HCT116 (cell line): ENCODE results near the gene SMAD9. TPM values are rescaled to one million over a fixed set of nuclear protein-coding genes. Genes with fewer than 3 reads are reported as not detected.

Experiments
- ATAC-seq: fragments of 200-7000 bp; cut with Tn5 transposase; 2 replicates; pipeline ENCODE4 v1.9.1; 2020; ENCODE audit warnings: mild to moderate bottlenecking, moderate library complexity
- BruUV-seq: library from RNA; stranded (reverse); fragments of 400-500 nt; replicated peaks from 2 replicates; lab custom pipeline; 2021; lab: Mats Ljungman, UMichigan
- CTCF ChIA-PET: fragments of 300-600 bp; sonication (Branson Sonifier 250); formaldehyde crosslinking; loops from one replicate; lab custom pipeline; 2021; ENCODE audit warnings: antibody characterized with exemption; lab: Charles Lee
- POLR2A ChIA-PET: fragments of 300-600, 350-600 bp; sonication (Branson Sonifier 250); formaldehyde crosslinking; loops from one replicate; lab custom pipeline; 2021; ENCODE audit warnings: antibody characterized with exemption; lab: Charles Lee
- RAD21 ChIA-PET, 2 experiments: fragments of 300-600 bp; sonication (Branson Sonifier 250); formaldehyde crosslinking; loops; one replicate each; lab custom pipeline; 2023; ENCODE audit warnings: low total read pairs in 2 of 2; ENCODE audit not compliant: uncharacterized antibody in 2 of 2, unreplicated experiment in 2 of 2, low non-redundant PET in 1 of 2; lab: Charles Lee
- DNase-seq: peaks from one replicate; pipeline ENCODE4 v3.0.0-alpha.2; 2010; ENCODE audit warnings: low read depth, low spot score
- H2AFZ ChIP-seq: fragments of 200-600 bp; shearing (Covaris generic), sonication (generic); 2 replicates; pipeline ENCODE4 v1.6.1; 2017; ENCODE audit warnings: low read depth, mixed run types, mixed read lengths, antibody characterized with exemption, low read length; ENCODE audit not compliant: poor library complexity, severe bottlenecking
- H3K27ac ChIP-seq: 2 replicates; pipeline ENCODE4 v1.5.1; 2012; ENCODE audit warnings: low read depth, low read length
- H3K27me3 ChIP-seq: fragments of 200-600 bp; sonication (generic); 2 replicates; pipeline ENCODE4 v1.6.1; 2016; ENCODE audit warnings: mixed run types, low read length, mixed read lengths; ENCODE audit not compliant: insufficient read depth
- H3K36me3 ChIP-seq, 2 experiments: fragments of 200-500 bp in 1 of 2; fragments of 200-600 bp in 1 of 2; sonication (Bioruptor generic) in 1 of 2; sonication (generic) in 1 of 2; 2 replicates each; pipeline versions ENCODE4 v1.5.1 to v1.6.1; 2014 to 2016; ENCODE audit warnings: low read length in 2 of 2, inconsistent platforms in 1 of 2, mixed read lengths in 1 of 2, mixed run types in 1 of 2; ENCODE audit not compliant: insufficient read depth in 2 of 2, control insufficient read depth in 1 of 2
- H3K4me1 ChIP-seq, 2 experiments: fragments of 200-600 bp in 1 of 2; sonication (generic) in 1 of 2; 2 replicates each; pipeline versions ENCODE4 v1.5.1 to v1.6.1; 2012 to 2017; ENCODE audit warnings: low read length in 2 of 2, inconsistent platforms in 1 of 2, mild to moderate bottlenecking in 1 of 2, mixed read lengths in 1 of 2, mixed run types in 1 of 2, moderate library complexity in 1 of 2; ENCODE audit not compliant: insufficient read depth in 2 of 2, control insufficient read depth in 1 of 2
- H3K4me2 ChIP-seq: fragments of 200-600 bp; sonication (generic); 2 replicates; pipeline ENCODE4 v1.6.1; 2017; ENCODE audit warnings: mixed run types, low read length, mixed read lengths
- H3K4me3 ChIP-seq, 2 experiments: fragments of 200-600 bp in 1 of 2; sonication (generic) in 1 of 2; replicated peaks in 1 of 2; 2 replicates each; pipeline ENCODE4 v1.5.1; 2011 to 2016; ENCODE audit warnings: low read length in 2 of 2, control low read depth in 1 of 2, low read depth in 1 of 2, mild to moderate bottlenecking in 1 of 2, mixed read lengths in 1 of 2, mixed run types in 1 of 2
- H3K79me2 ChIP-seq: fragments of 200-600 bp; sonication (generic); 2 replicates; pipeline ENCODE4 v1.6.1; 2017; ENCODE audit warnings: mild to moderate bottlenecking, mixed run types, low read length, moderate library complexity, mixed read lengths; ENCODE audit not compliant: insufficient read depth
- H3K9ac ChIP-seq: fragments of 200-600 bp; sonication (generic); 2 replicates; pipeline ENCODE4 v1.6.1; 2016; ENCODE audit warnings: low read length, mixed read lengths
- H3K9me2 ChIP-seq: fragments of 200-600 bp; sonication (generic), shearing (Covaris generic); 2 replicates; pipeline ENCODE4 v1.6.1; 2017; ENCODE audit warnings: mixed run types, mild to moderate bottlenecking, moderate library complexity; ENCODE audit not compliant: insufficient read depth
- H3K9me3 ChIP-seq, 2 experiments: fragments of 200-500 bp in 1 of 2; fragments of 200-600 bp in 1 of 2; sonication (Bioruptor generic) in 1 of 2; sonication (generic) in 1 of 2; 2 replicates each; pipeline ENCODE4 v1.6.1; 2014 to 2017; ENCODE audit warnings: low read length in 2 of 2, mixed read lengths in 2 of 2, inconsistent platforms in 1 of 2, low read depth in 1 of 2, mild to moderate bottlenecking in 1 of 2, mixed run types in 1 of 2, moderate library complexity in 1 of 2; ENCODE audit not compliant: control insufficient read depth in 1 of 2, insufficient read depth in 1 of 2
- H4K20me1 ChIP-seq: fragments of 200-600 bp; sonication (generic), shearing (Covaris generic); 2 replicates; pipeline ENCODE4 v1.6.1; 2017; ENCODE audit warnings: mixed run types, mild to moderate bottlenecking, moderate library complexity; ENCODE audit not compliant: insufficient read depth
- CEBPB ChIP-seq: IDR thresholded peaks from 2 replicates; pipeline ENCODE4 v1.6.1; 2012; ENCODE audit warnings: low read depth
- EZH2 ChIP-seq: fragments of 200-600 bp; sonication (generic); IDR thresholded peaks from 2 replicates; pipeline ENCODE4 v1.6.1; 2017; ENCODE audit warnings: antibody characterized with exemption, mixed run types
- EZH2phosphoT487 ChIP-seq: fragments of 200-600 bp; IDR thresholded peaks from 2 replicates; pipeline ENCODE4 v1.6.1; 2018; ENCODE audit warnings: antibody characterized with exemption, borderline replicate concordance
- RAD21 ChIP-seq: IDR thresholded peaks from 2 replicates; pipeline ENCODE4 v1.6.1; 2012; ENCODE audit warnings: low read depth, mild to moderate bottlenecking
- SIN3A ChIP-seq: IDR thresholded peaks from 2 replicates; pipeline ENCODE4 v1.6.1; 2012; ENCODE audit warnings: low read depth
- SP1 ChIP-seq: IDR thresholded peaks from 2 replicates; pipeline ENCODE4 v1.6.1; 2012; ENCODE audit warnings: low read depth
- SRF ChIP-seq: IDR thresholded peaks from 2 replicates; pipeline ENCODE4 v1.6.1; 2012; ENCODE audit warnings: low read depth
- ZFX ChIP-seq: fragments of 450-650 bp; IDR thresholded peaks from 2 replicates; pipeline ENCODE4 v1.6.1; 2017
- intact Hi-C: fragments of 100-400 bp; cut with micrococcal nuclease; formaldehyde crosslinking; loops from 2 replicates; pipeline ENCODE4 v1.10.0; 2022
- total RNA-seq: library from RNA; stranded (reverse); gene quantifications from one replicate; pipeline ENCODE4 v1.2.1, GENCODE V29; 2021; ENCODE audit not compliant: unreplicated experiment
- TF ChIP-seq, protein P1 (sequence below): IDR thresholded peaks from 2 replicates; pipeline ENCODE4 v1.6.1; 2012; ENCODE audit warnings: low read depth
- TF ChIP-seq, protein P2 (sequence below), 3 experiments: fragments of 200-600 bp in 1 of 3; sonication (generic) in 1 of 3; IDR thresholded peaks in 2 of 3; conservative IDR thresholded peaks in 1 of 3; 2 replicates each; pipeline ENCODE4 v1.5.1; 2012 to 2017; ENCODE audit warnings: low read depth in 2 of 3, low read length in 2 of 3, antibody characterized with exemption in 1 of 3, borderline replicate concordance in 1 of 3, control low read depth in 1 of 3, mild to moderate bottlenecking in 1 of 3, mixed read lengths in 1 of 3, mixed run types in 1 of 3, moderate library complexity in 1 of 3; ENCODE audit not compliant: insufficient read depth in 1 of 3
- TF ChIP-seq, protein P3 (sequence below): IDR thresholded peaks from 2 replicates; pipeline ENCODE4 v1.6.1; 2012
- TF ChIP-seq, protein P4 (sequence below): IDR thresholded peaks from 2 replicates; pipeline ENCODE4 v1.6.1; 2012
- TF ChIP-seq, protein P5 (sequence below): IDR thresholded peaks from 2 replicates; pipeline ENCODE4 v1.6.1; 2011; ENCODE audit warnings: mild to moderate bottlenecking, low read length, moderate library complexity; ENCODE audit not compliant: insufficient replicate concordance; ENCODE audit errors: extremely low read depth

SMAD9 gene
- total RNA-seq, 1 experiment from 2014 or later, result 4.3 TPM

DNA sequence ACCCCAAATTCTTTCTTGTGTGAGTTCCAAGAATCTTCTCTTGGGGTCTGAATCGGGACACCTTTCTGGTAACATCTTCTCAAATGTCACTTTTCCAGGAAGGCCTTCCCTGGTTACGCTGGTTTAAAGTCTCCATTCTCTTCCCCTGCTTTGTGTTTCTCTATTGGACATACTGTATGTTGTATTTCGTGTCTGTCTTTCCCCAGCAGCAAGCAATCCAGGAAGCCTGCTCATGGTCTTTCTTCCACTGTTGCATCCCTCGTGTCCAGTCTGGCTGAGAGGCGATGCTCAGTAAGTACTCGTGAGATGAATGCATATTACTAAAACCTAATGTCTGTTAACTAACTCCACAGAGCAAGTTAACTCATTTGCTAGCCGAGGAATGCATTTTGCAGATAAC, 57.3 kb downstream of the SMAD9 start:
- ATAC-seq, result no peak
- Histone ChIP-seq H3K9me3 (no peaks in the 10 kb centered on the region), H3K79me2 (no peaks in the 10 kb centered on the region), H3K4me2 (no peak overlapping the region), H3K4me1 (peaks cover 0 to 8% of the 10 kb centered on the region in 2 experiments; a peak in 2 of 4 replicates), H3K9ac (no peak overlapping the region), H3K9me2 (no peaks in the 10 kb centered on the region), H3K36me3 (no peaks in the 10 kb centered on the region), H3K27ac (no peak overlapping the region), H2AFZ (no peak overlapping the region), H3K4me3 (no peak overlapping the region), H4K20me1 (no peaks in the 10 kb centered on the region), H3K27me3 (no peaks in the 10 kb centered on the region)
- no peak for DNase-seq
- POLR2A ChIA-PET, result no interaction called here
- RAD21 ChIA-PET, result no interaction called here
- intact Hi-C loops, result loop anchor here (1.0 kb wide), 1 partner anchor 119 kb away; no protein-coding TSS in a partner anchor
- TF ChIP-seq CEBPB, result no peak
- TF ChIP-seq SIN3A, result no peak
- no peak for TF ChIP-seq SRF
- no peak for TF ChIP-seq ZFX
- no peak for TF ChIP-seq RAD21
- TF ChIP-seq, protein P1, sequence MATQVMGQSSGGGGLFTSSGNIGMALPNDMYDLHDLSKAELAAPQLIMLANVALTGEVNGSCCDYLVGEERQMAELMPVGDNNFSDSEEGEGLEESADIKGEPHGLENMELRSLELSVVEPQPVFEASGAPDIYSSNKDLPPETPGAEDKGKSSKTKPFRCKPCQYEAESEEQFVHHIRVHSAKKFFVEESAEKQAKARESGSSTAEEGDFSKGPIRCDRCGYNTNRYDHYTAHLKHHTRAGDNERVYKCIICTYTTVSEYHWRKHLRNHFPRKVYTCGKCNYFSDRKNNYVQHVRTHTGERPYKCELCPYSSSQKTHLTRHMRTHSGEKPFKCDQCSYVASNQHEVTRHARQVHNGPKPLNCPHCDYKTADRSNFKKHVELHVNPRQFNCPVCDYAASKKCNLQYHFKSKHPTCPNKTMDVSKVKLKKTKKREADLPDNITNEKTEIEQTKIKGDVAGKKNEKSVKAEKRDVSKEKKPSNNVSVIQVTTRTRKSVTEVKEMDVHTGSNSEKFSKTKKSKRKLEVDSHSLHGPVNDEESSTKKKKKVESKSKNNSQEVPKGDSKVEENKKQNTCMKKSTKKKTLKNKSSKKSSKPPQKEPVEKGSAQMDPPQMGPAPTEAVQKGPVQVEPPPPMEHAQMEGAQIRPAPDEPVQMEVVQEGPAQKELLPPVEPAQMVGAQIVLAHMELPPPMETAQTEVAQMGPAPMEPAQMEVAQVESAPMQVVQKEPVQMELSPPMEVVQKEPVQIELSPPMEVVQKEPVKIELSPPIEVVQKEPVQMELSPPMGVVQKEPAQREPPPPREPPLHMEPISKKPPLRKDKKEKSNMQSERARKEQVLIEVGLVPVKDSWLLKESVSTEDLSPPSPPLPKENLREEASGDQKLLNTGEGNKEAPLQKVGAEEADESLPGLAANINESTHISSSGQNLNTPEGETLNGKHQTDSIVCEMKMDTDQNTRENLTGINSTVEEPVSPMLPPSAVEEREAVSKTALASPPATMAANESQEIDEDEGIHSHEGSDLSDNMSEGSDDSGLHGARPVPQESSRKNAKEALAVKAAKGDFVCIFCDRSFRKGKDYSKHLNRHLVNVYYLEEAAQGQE, result no peak
- TF ChIP-seq, protein P2, sequence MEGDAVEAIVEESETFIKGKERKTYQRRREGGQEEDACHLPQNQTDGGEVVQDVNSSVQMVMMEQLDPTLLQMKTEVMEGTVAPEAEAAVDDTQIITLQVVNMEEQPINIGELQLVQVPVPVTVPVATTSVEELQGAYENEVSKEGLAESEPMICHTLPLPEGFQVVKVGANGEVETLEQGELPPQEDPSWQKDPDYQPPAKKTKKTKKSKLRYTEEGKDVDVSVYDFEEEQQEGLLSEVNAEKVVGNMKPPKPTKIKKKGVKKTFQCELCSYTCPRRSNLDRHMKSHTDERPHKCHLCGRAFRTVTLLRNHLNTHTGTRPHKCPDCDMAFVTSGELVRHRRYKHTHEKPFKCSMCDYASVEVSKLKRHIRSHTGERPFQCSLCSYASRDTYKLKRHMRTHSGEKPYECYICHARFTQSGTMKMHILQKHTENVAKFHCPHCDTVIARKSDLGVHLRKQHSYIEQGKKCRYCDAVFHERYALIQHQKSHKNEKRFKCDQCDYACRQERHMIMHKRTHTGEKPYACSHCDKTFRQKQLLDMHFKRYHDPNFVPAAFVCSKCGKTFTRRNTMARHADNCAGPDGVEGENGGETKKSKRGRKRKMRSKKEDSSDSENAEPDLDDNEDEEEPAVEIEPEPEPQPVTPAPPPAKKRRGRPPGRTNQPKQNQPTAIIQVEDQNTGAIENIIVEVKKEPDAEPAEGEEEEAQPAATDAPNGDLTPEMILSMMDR (IDR thresholded peaks at IDR 0.05 in 2 of 3, conservative IDR thresholded peaks at IDR 0.05 in 1 of 3; ENCODE audit: borderline replicate concordance in 1 of 3, insufficient read depth in 1 of 3, low read depth in 2 of 3, low read length in 2 of 3), result no peak
- TF ChIP-seq EZH2phosphoT487, result no peak
- TF ChIP-seq EZH2, result no peak
- TF ChIP-seq, protein P3, sequence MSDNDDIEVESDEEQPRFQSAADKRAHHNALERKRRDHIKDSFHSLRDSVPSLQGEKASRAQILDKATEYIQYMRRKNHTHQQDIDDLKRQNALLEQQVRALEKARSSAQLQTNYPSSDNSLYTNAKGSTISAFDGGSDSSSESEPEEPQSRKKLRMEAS, result no peak
- TF ChIP-seq, protein P4, sequence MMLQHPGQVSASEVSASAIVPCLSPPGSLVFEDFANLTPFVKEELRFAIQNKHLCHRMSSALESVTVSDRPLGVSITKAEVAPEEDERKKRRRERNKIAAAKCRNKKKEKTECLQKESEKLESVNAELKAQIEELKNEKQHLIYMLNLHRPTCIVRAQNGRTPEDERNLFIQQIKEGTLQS, result no peak
- TF ChIP-seq, protein P5, sequence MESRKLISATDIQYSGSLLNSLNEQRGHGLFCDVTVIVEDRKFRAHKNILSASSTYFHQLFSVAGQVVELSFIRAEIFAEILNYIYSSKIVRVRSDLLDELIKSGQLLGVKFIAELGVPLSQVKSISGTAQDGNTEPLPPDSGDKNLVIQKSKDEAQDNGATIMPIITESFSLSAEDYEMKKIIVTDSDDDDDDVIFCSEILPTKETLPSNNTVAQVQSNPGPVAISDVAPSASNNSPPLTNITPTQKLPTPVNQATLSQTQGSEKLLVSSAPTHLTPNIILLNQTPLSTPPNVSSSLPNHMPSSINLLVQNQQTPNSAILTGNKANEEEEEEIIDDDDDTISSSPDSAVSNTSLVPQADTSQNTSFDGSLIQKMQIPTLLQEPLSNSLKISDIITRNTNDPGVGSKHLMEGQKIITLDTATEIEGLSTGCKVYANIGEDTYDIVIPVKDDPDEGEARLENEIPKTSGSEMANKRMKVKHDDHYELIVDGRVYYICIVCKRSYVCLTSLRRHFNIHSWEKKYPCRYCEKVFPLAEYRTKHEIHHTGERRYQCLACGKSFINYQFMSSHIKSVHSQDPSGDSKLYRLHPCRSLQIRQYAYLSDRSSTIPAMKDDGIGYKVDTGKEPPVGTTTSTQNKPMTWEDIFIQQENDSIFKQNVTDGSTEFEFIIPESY, result no peak
- TF ChIP-seq SP1, result no peak
- CTCF ChIA-PET, result interaction anchor here (1.5 kb wide), 1 partner anchor 11 kb away, joined by 3 read pairs; no protein-coding TSS in a partner anchor
- no TSS peak for BruUV-seq
